Germinal center (tissue), 1 donor: ENCODE data around the gene GRIN3A.
"Not testable (repeated sequence)": the region's sequence is repeated elsewhere in the genome, so short reads cannot be mapped to it uniquely, and the experiment has no call there.

Experiments used
- DNase-seq: peaks from one replicate; pipeline ENCODE4 v3.0.0; 2012; ENCODE audit warnings: mixed read lengths, low spot score

GRIN3A gene

DNA sequence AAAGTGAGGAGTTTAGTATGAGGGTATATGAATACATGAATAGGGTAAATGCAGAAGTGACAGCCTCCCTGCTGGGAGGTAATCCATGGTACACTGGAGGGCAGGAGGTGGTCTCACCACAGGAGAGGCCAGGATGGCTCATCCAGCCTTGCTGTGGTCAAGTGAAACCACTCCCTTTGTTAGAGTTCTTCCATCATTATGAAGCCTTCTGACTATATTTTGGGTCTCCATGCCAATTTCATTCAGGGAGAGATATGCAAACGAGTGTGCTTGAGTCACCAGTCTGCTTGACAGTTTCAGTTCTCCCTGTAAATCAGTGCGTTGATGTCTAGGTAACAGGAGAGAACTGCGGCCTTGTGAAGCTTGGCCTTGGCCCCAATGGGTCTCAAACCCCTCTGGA lies 160.1 kb downstream of the GRIN3A start:
- peak; percentile 40 for DNase-seq

DNA sequence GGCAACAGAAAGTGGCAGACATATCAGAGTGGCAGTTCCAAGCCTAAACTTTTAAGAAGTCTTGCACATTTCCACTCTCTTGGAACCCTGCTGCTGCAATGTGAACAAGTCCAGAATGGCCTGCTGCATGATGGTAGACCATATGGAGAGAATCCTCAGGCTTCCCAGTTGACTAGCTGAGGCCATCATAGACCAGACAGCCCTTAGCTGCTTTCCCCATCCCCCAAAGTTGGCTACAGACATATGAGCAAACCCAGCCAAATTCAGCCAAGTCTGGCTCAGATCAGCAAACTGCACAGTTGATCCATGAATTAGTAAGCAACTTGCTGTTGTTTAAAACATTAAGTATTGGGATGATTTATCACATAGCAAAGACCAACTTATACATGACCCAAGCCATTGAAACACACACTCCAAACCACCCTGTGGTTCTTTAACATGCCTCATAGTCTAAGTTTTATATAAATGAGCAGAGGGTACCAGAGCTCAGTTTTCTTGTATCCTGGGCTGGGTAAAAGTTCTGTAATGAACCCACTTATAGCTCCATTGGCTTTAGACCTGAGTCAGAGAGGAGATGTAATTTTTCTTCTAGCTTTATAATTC lies 163.6 kb downstream of the GRIN3A start:
- no peak for DNase-seq

DNA sequence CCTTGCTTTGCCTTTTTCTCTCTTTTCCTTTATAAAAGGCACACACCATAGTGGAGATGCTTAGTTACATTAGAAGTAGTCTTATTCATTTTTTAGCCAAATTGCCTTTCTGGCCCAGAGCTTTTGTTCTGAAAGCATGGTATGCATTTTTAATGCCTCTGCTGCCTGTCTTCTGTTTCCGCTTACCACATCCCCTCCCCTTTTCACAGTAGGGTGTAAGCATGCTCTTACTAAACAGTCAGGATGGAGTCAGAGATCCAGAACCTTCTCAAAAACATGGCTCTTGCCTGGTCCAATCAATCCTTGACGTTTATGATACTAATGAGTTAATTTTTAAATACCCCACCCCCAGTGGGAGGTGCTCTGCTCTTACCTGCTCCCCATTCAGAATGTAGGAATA lies 166.1 kb downstream of the GRIN3A start:
- DNase-seq = no peak

DNA sequence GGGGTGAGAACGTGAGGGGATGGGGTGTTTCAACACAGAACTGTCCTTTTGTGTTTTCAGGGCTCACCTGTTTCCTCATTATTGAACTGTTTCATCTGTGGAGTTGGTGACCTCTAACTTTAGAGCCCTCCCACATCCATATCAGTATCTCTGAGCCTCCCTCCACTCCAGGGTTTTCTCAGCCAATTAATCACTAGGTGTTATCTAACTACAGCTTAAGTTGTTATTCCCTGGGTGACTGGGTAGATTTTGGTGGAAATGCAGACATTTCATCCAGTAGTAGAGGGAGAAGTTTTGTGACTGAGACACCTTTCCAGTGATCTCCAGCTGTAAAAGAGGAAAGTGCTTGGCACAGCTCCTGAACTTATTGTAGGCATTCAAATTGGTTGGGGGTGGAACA lies 167.3 kb downstream of the GRIN3A start:
- no peak for DNase-seq

DNA sequence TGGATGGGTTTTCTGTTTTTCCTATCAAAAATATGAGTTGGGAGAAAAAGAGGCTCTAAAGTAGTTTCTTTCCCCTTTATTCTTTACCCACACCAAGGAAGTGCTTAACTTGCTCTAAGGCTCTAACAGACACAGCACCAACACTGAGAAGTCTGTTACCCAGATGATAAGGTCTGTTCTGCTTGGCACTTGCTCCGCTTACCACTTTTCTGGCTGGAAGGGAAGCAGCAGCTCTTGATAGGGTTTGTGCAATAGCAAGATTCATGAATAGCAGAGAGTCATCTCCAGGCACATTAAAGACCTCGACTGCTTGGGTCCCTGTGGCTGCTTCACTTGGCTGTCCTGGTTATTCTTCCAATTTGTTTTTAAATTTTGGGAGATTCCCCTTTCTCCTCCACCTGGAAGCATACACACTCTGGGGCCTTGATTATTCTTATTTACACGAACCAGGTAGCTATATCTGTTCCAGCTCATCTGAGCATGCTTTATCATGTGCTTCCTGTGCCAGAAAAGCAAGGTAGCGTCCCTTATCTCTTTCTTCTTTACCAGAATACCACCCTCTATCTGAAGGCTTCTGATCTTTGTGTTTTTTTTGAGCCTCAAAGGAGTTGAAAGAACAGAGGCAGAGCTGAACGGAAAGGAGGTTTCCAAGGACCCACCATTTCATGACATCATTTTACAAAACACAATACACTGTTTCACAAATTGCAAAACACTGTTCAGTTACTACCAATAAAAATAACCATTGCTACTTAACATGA lies 168.5 kb downstream of the GRIN3A start:
- no peak for DNase-seq

DNA sequence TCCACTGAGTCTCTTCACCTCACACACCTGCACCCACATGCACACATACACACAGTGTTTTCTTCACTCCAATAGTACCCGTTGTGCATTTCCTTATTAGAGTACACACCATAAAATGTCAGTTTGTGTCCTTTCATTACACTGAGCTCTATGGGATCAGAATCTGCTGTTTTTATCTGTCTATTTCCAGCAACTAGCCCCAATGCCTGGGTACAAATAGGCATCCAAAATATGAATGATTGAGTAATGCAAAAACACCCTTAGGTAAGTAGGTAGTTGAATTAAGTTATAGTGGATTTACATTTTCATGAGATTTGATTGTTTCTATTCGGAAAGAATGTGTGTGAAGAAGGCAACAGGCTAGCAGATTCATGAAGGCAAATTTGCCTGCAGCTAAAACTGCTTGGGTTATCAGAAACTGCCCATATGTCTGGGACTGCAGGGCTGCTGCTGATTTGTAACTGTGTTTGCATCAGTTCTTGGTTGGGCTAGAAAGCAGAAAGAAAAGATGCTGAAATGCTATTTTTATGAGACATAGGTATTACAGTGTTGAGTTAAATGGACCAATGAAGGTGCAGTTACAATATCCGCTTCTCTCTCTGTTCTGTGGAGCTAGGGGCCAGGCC lies 170.6 kb downstream of the GRIN3A start:
- DNase-seq = no peak

- DNase-seq = peak; percentile 8
These were observed 171.3 kb downstream of the GRIN3A start for GRCh38 chr9:101566904-101567724.

DNA sequence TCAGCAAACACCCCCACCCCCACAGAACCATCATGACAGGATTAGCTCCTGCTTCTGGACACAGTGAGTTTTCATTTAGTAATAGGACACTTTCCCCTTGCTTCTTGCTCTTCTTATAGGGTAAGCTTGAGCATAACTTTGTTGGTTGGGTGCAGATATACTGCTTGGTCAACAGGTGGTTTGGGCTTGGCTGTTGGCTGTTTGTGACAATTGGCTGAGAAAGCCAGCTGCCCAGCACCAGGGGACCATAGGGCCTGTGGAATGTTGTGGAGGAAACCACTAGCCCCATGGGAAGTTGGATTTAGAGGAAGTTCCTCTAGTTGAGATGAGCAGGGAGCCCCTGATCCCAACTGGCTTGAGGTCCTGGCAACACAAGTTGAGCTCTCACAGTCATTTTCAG lies 174.2 kb downstream of the GRIN3A start:
- DNase-seq = no peak

- no peak for DNase-seq
These were observed 175.5 kb downstream of the GRIN3A start for GRCh38 chr9:101562966-101563365.

DNA sequence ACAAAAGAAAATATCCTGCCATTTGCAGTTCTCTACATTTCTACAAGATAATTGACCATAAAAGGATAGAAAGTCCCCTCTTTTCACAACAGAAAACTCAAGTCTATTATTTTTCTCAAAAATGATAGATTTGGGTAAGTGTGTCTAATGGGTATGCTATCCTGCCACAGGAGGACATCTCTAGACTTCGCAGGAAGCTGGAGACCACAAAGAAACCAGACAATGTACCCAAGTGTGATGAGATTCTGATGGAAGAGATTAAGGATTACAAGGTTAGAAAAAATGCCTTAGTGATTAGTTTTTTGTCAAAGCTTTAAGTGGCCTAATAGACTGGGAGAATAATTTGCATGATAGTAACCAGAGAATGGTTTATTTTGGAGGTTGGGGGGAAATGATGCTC lies 176.7 kb downstream of the GRIN3A start:
- DNase-seq = no peak

DNA sequence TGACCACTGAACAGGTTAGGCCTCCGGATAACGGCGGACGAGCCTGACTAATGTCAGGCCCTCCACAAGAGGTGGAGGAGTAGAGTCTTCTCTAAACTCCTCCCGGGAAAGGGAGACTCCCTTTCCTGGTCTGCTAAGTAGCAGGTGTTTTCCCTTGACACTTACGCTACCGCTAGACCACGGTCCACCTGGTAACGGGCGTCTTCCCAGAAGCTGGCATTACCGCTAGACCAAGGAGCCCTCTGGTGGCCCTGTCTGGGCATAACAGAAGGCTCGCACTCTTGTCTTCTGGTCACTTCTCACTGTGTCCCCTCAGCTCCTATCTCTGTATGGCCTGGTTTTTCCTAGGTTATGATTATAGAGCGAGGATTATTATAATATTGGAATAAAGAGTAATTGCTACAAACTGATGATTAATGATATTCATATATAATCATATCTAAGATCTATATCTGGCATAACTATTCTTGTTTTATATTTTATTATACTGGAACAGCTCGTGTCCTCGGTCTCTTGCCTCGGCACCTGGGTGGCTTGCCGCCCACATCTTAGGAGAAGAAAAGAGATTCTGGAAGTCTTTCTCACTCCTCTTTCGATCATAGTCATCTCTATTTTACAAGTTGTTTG lies 188.9 kb downstream of the GRIN3A start:
- not testable (repeated sequence) for DNase-seq

DNA sequence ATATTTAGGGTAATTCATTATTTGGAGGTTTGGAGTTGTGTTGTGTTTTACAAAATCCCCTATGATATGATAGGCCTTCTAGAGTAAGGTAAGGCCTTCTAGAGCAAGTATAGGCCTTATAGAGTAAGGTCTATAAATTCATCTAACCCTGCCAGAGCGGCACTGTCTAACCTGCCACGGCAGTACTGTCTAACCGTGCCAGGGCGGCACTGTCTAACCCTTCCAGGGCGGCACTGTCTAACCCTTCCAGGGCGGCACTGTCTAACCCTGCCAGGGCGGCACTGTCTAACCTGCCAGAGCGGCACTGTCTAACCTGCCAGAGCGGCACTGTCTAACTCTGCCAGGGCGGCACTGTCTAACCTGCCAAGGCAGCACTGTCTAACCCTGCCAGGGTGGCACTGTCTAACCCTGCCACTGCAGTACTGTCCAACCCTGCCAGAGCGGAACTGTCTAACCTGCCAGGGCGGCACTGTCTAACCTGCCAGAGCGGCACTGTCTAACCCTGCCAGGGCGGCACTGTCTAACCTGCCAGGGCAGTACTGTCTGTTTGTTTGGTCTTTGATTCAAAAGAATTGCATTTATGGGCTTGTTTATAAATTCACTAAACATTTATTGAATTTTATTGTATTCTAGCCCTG lies 195.2 kb downstream of the GRIN3A start:
- no peak for DNase-seq

DNA sequence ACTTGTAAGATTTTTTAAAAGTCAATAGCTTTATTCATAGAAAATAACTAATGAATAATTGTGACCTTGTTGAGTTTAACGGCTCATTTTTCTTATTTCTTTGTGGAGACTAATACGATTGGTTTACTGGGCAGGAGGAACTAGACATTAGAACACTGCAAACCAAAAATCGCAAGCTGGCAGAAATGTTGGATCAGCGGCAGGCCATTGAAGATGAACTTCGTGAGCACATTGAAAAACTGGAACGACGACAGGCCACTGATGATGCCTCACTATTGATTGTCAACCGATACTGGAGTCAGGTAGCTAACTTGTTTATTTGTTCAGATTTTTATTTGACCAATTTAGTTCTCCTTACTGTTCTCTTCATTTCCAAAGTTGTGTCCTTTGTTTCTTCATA lies 198.4 kb downstream of the GRIN3A start:
- DNase-seq = no peak

- no peak for DNase-seq
These were observed 201.5 kb downstream of the GRIN3A start for GRCh38 chr9:101536938-101537337.

- no peak for DNase-seq
These were observed 202.1 kb downstream of the GRIN3A start for GRCh38 chr9:101536351-101536750.

- peak; percentile 95 for DNase-seq
These were observed 204.9 kb downstream of the GRIN3A start, which contains the start of gene RNF20 for GRCh38 chr9:101533334-101534204. Gene RNF20 (plus strand): TSS chr9:101533853. CDS start chr9:101535424, 1,571 bp downstream.

GRCh38 chr9:101530076-101530711 lies 208.3 kb downstream of the GRIN3A start:
- peak; percentile 76 for DNase-seq

DNA sequence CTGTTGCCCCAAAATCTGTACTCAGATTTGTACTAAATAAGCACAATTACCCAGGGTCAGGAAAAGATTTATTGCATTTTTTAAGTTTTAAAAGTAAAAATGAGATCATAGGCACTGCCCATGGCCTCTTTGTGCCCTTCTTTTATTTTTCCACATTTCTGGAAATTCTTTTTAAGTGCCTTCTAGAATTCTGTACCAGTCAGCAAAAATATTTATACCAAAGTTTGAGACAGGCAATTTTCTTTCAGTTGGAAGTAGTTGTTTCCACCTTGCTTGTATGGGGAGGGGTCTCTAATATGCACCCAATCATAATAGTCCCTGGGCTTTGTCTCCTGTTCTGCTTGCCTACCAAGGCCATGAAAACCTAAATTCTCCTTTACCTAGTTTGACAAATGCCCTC lies 210.4 kb downstream of the GRIN3A start:
- DNase-seq = no peak

GRCh38 chr9:101527066-101527465 lies 211.4 kb downstream of the GRIN3A start:
- no peak for DNase-seq

DNA sequence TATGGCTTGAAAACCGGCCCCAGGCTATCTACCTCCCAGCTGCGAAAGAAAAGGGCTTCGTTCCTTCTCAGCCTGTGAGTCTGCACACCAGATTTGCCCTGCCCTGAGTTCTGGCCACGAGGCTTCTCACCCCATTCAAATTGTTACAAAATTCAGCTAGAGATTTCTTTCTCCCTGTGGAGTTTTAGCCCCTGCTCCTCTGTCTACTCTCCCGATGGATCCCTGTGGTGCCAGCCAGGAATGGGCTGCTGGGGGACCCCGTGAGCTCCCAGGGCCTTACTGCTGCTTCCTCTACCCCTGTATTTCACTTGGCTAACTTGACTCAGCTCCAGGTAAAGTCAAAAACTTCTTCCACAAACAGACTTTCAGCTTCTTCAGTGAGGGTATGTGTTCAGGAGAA lies 214.1 kb downstream of the GRIN3A start:
- DNase-seq = no peak
